CD4-positive, alpha-beta memory T cell (primary cell): ENCODE data around the gene TMEM272. TPM values are rescaled to one million over a fixed set of nuclear protein-coding genes. Genes with fewer than 3 reads are reported as not detected.

Experiments used
- CTCF ChIA-PET: fragments of 350-600 bp; sonication (Branson Sonifier 250); formaldehyde crosslinking; loops from one replicate; lab custom pipeline; 2021; ENCODE audit warnings: inconsistent platforms; ENCODE audit not compliant: partially characterized antibody; lab: Charles Lee
- POLR2A ChIA-PET: fragments of 350-600 bp; sonication (Branson Sonifier 250); formaldehyde crosslinking; loops from one replicate; lab custom pipeline; 2021; ENCODE audit not compliant: partially characterized antibody; lab: Charles Lee
- DNase-seq, 5 donors: peaks; one replicate each; pipeline versions ENCODE4 v3.0.0 to v3.0.0-alpha.2; 2020 to 2022; ENCODE audit warnings: mixed read lengths in 1 of 5
- H3K27ac ChIP-seq: one replicate; pipeline ENCODE4 v1.7.0; 2013; ENCODE audit warnings: low read depth, low read length
- H3K27me3 ChIP-seq: 2 replicates; pipeline ENCODE4 v1.7.0; 2013; ENCODE audit warnings: mild to moderate bottlenecking, low read length, moderate library complexity; ENCODE audit not compliant: insufficient read depth
- H3K36me3 ChIP-seq: 2 replicates; pipeline ENCODE4 v1.7.0; 2013; ENCODE audit warnings: mild to moderate bottlenecking, low read length, moderate library complexity; ENCODE audit not compliant: insufficient read depth
- H3K4me1 ChIP-seq: 2 replicates; pipeline ENCODE4 v1.7.0; 2013; ENCODE audit warnings: mild to moderate bottlenecking, low read length, moderate library complexity; ENCODE audit not compliant: insufficient read depth
- H3K4me3 ChIP-seq, 2 donors: one replicate each; pipeline ENCODE4 v1.7.0; 2013; ENCODE audit warnings: low read length in 2 of 2, mild to moderate bottlenecking in 1 of 2
- H3K9me3 ChIP-seq, 2 donors: one replicate each; pipeline ENCODE4 v1.7.0; 2013; ENCODE audit warnings: low read length in 2 of 2, control low read depth in 1 of 2; ENCODE audit not compliant: control insufficient read depth in 1 of 2
- H3K27ac Mint-ChIP-seq, 7 donors: one replicate each; pipeline ENCODE4 v1.8.0; 2020 to 2021; ENCODE audit warnings: mixed read lengths in 7 of 7, mild to moderate bottlenecking in 6 of 7, inconsistent platforms in 3 of 7, moderate library complexity in 3 of 7
- H3K27me3 Mint-ChIP-seq, 2 donors: one replicate each; pipeline ENCODE4 v1.8.0; 2020 to 2021; ENCODE audit warnings: mixed read lengths in 2 of 2
- H3K36me3 Mint-ChIP-seq, 2 donors: one replicate each; pipeline ENCODE4 v1.8.0; 2020 to 2021; ENCODE audit warnings: mixed read lengths in 2 of 2, inconsistent platforms in 1 of 2, mild to moderate bottlenecking in 1 of 2
- H3K4me1 Mint-ChIP-seq, 4 donors: one replicate each; pipeline ENCODE4 v1.8.0; 2020 to 2021; ENCODE audit warnings: mixed read lengths in 4 of 4, mild to moderate bottlenecking in 1 of 4
- H3K4me3 Mint-ChIP-seq, 8 donors: one replicate each; pipeline ENCODE4 v1.8.0; 2020 to 2021; ENCODE audit warnings: mixed read lengths in 8 of 8, mild to moderate bottlenecking in 7 of 8, moderate library complexity in 6 of 8, inconsistent platforms in 3 of 8
- H3K9me3 Mint-ChIP-seq, 8 donors: one replicate each; pipeline ENCODE4 v1.8.0; 2020 to 2021; ENCODE audit warnings: mixed read lengths in 8 of 8, mild to moderate bottlenecking in 5 of 8, inconsistent platforms in 3 of 8, moderate library complexity in 1 of 8
- intact Hi-C: fragments of 100-400 bp; cut with micrococcal nuclease; formaldehyde crosslinking; loops from one replicate; pipeline ENCODE4 v1.15.1; 2023
- polyA plus RNA-seq, 2 donors: library from polyadenylated mRNA; unstranded; fragments of 300-500 nt; fragmentation: Illumina TruSeq; gene quantifications; one replicate each; pipeline ENCODE4 v1.2.3, GENCODE V29; 2021
- total RNA-seq, 2 experiments: library from RNA; stranded (reverse); gene quantifications; one replicate each; pipeline ENCODE4 v1.2.3, GENCODE V29; 2021

The TMEM272 gene
- total and polyA plus RNA-seq, 4 experiments from 2014 or later: 0.41 to 9.0 (median 7.9) TPM; not detected in 1

GRCh38 chr13:51797664-51798488 is 47.1 kb downstream of the TMEM272 start:
- H3K27ac ChIP-seq: peak overlapping the region; percentile 11
- H3K4me1 Mint-ChIP-seq: peaks cover 20 to 39% (median 23%) of the 10 kb centered on the region in 4 donors
- POLR2A ChIA-PET: interaction anchor here (0.8 to 14.5 kb wide), 10 partner anchors 18 to 573 kb away, joined by 3 to 288 read pairs (median 4); partner anchors contain the start of gene INTS6
- CTCF ChIA-PET: interaction anchor here (0.6 to 8.2 kb wide), 49 partner anchors 9 to 673 kb away, joined by 3 to 67 read pairs (median 5); partner anchors contain the start of gene INTS6
- DNase-seq: peak; percentile 66 to 81 (median 71)
- H3K4me3 ChIP-seq: no peak overlapping the region
- H3K27me3 ChIP-seq: no peaks in the 10 kb centered on the region
- peaks cover 7% of the 10 kb centered on the region for H3K36me3 ChIP-seq
- peaks cover 17% of the 10 kb centered on the region for H3K4me1 ChIP-seq
- H3K9me3 ChIP-seq: no peaks in the 10 kb centered on the region
- peak overlapping the region; percentile 27 to 92 (median 77) for H3K27ac Mint-ChIP-seq
- H3K36me3 Mint-ChIP-seq: peaks cover 22 to 34% of the 10 kb centered on the region in 2 donors
- H3K4me3 Mint-ChIP-seq: no peak overlapping the region
- H3K9me3 Mint-ChIP-seq: peaks cover 0 to 4% (median 0%) of the 10 kb centered on the region in 8 donors
- H3K27me3 Mint-ChIP-seq: no peaks in the 10 kb centered on the region
- intact Hi-C loops: loop anchor here (1.0 to 5.0 kb wide), 4 partner anchors 363 to 576 kb away; partner anchors contain the start of gene FAM124A

GRCh38 chr13:51796546-51796945 is 48.4 kb downstream of the TMEM272 start:
- no peaks in the 10 kb centered on the region for H3K27me3 Mint-ChIP-seq
- Histone ChIP-seq H3K4me3 (no peak overlapping the region), H3K9me3 (no peaks in the 10 kb centered on the region), H3K4me1 (peaks cover 3% of the 10 kb centered on the region), H3K27me3 (no peaks in the 10 kb centered on the region), H3K27ac (no peak overlapping the region), H3K36me3 (peaks cover 7% of the 10 kb centered on the region)
- ChIA-PET CTCF (interaction anchor here (1.0 to 8.2 kb wide), 19 partner anchors 10 to 672 kb away, joined by 3 to 67 read pairs (median 9); partner anchors contain the start of gene INTS6), POLR2A (interaction anchor here (0.6 to 13.8 kb wide), 3 partner anchors 11 to 362 kb away, joined by 3 to 220 read pairs (median 3); partner anchors contain the start of gene INTS6)
- no peak overlapping the region for H3K4me3 Mint-ChIP-seq
- peaks cover 32 to 37% of the 10 kb centered on the region in 2 donors for H3K36me3 Mint-ChIP-seq
- no peak for DNase-seq
- H3K27ac Mint-ChIP-seq: peak overlapping the region in 1 of 7 donors; percentile 57
- intact Hi-C loops: loop anchor here (5.0 kb wide), 2 partner anchors 429 to 574 kb away; partner anchors contain the start of gene FAM124A
- H3K9me3 Mint-ChIP-seq: no peaks in the 10 kb centered on the region
- H3K4me1 Mint-ChIP-seq: peaks cover 10 to 26% (median 13%) of the 10 kb centered on the region in 4 donors

GRCh38 chr13:51795419-51795818 is 49.6 kb downstream of the TMEM272 start:
- no peak for DNase-seq
- Mint-ChIP-seq H3K9me3 (no peaks in the 10 kb centered on the region), H3K36me3 (peaks cover 38 to 41% of the 10 kb centered on the region in 2 donors), H3K27ac (peak overlapping the region in 3 of 7 donors; percentile 37 to 79 (median 52)), H3K4me3 (no peak overlapping the region), H3K27me3 (no peaks in the 10 kb centered on the region), H3K4me1 (peaks cover 7 to 21% (median 13%) of the 10 kb centered on the region in 4 donors)
- no peaks in the 10 kb centered on the region for H3K9me3 ChIP-seq
- no peaks in the 10 kb centered on the region for H3K27me3 ChIP-seq
- intact Hi-C loops: loop anchor here (5.0 kb wide), 2 partner anchors 428 to 573 kb away; partner anchors contain the start of gene FAM124A
- peaks cover 7% of the 10 kb centered on the region for H3K36me3 ChIP-seq
- H3K4me3 ChIP-seq: no peak overlapping the region
- no peak overlapping the region for H3K27ac ChIP-seq
- H3K4me1 ChIP-seq: no peaks in the 10 kb centered on the region
- ChIA-PET POLR2A (interaction anchor here (13.8 kb wide), 1 partner anchor 343 kb away, joined by 220 read pairs; the partner anchor contains the start of gene INTS6), CTCF (interaction anchor here (1.0 to 5.7 kb wide), 9 partner anchors 20 to 670 kb away, joined by 3 to 61 read pairs (median 4); no protein-coding TSS in a partner anchor)

- H3K9me3 ChIP-seq: no peaks in the 10 kb centered on the region
- no peaks in the 10 kb centered on the region for H3K27me3 ChIP-seq
- Mint-ChIP-seq H3K27ac (peak overlapping the region in 2 of 7 donors; percentile 29 to 63), H3K9me3 (peaks cover 0 to 2% (median 0%) of the 10 kb centered on the region in 8 donors), H3K36me3 (peaks cover 40 to 41% of the 10 kb centered on the region in 2 donors), H3K27me3 (no peaks in the 10 kb centered on the region), H3K4me1 (peaks cover 7 to 21% (median 13%) of the 10 kb centered on the region in 4 donors), H3K4me3 (no peak overlapping the region)
- H3K4me3 ChIP-seq: no peak overlapping the region
- intact Hi-C loops: loop anchor here (5.0 kb wide), 2 partner anchors 428 to 573 kb away; partner anchors contain the start of gene FAM124A
- DNase-seq: no peak
- H3K4me1 ChIP-seq: no peaks in the 10 kb centered on the region
- ChIA-PET POLR2A (interaction anchor here (13.8 kb wide), 1 partner anchor 343 kb away, joined by 220 read pairs; the partner anchor contains the start of gene INTS6), CTCF (interaction anchor here (1.0 to 5.7 kb wide), 7 partner anchors 20 to 670 kb away, joined by 3 to 61 read pairs (median 4); no protein-coding TSS in a partner anchor)
- peaks cover 7% of the 10 kb centered on the region for H3K36me3 ChIP-seq
- no peak overlapping the region for H3K27ac ChIP-seq
These were observed 50.0 kb downstream of the TMEM272 start for GRCh38 chr13:51794964-51795363.

GRCh38 chr13:51793570-51794271 is 51.3 kb downstream of the TMEM272 start:
- peaks cover 47 to 52% of the 10 kb centered on the region in 2 donors for H3K36me3 Mint-ChIP-seq
- no peaks in the 10 kb centered on the region for H3K27me3 ChIP-seq
- POLR2A ChIA-PET: interaction anchor here (1.2 kb wide), 1 partner anchor 341 kb away, joined by 3 read pairs; no protein-coding TSS in a partner anchor
- H3K27ac ChIP-seq: no peak overlapping the region
- peaks cover 7 to 21% (median 12%) of the 10 kb centered on the region in 4 donors for H3K4me1 Mint-ChIP-seq
- no peak for DNase-seq
- H3K27me3 Mint-ChIP-seq: no peaks in the 10 kb centered on the region
- H3K36me3 ChIP-seq: peaks cover 7% of the 10 kb centered on the region
- intact Hi-C loops: no loop called here
- no peaks in the 10 kb centered on the region for H3K4me1 ChIP-seq
- H3K27ac Mint-ChIP-seq: peak overlapping the region in 3 of 7 donors; percentile 18 to 70 (median 27)
- H3K4me3 ChIP-seq: no peak overlapping the region
- no peaks in the 10 kb centered on the region for H3K9me3 ChIP-seq
- peaks cover 0 to 2% (median 0%) of the 10 kb centered on the region in 8 donors for H3K9me3 Mint-ChIP-seq
- no peak overlapping the region for H3K4me3 Mint-ChIP-seq
- CTCF ChIA-PET: interaction anchor here (1.2 to 5.7 kb wide), 4 partner anchors 349 to 669 kb away, joined by 3 to 59 read pairs (median 4); no protein-coding TSS in a partner anchor

GRCh38 chr13:51786425-51787265 is 58.3 kb downstream of the TMEM272 start:
- Mint-ChIP-seq H3K27ac (peak overlapping the region in 2 of 7 donors; percentile 60 to 69), H3K4me1 (peaks cover 0 to 3% (median 3%) of the 10 kb centered on the region in 4 donors), H3K4me3 (no peak overlapping the region), H3K36me3 (peaks cover 31 to 42% of the 10 kb centered on the region in 2 donors), H3K27me3 (no peaks in the 10 kb centered on the region), H3K9me3 (peaks cover 0 to 2% (median 0%) of the 10 kb centered on the region in 8 donors)
- no peak overlapping the region for H3K4me3 ChIP-seq
- H3K36me3 ChIP-seq: no peaks in the 10 kb centered on the region
- intact Hi-C loops: no loop called here
- no peak for DNase-seq
- no peaks in the 10 kb centered on the region for H3K4me1 ChIP-seq
- POLR2A ChIA-PET: interaction anchor here (0.6 to 1.0 kb wide), 2 partner anchors 334 to 430 kb away, joined by 3 to 4 read pairs; partner anchors contain the start of gene INTS6
- no peak overlapping the region for H3K27ac ChIP-seq
- CTCF ChIA-PET: interaction anchor here (0.8 to 5.6 kb wide), 4 partner anchors 10 to 46 kb away, joined by 3 to 21 read pairs (median 4); no protein-coding TSS in a partner anchor
- no peaks in the 10 kb centered on the region for H3K9me3 ChIP-seq
- H3K27me3 ChIP-seq: no peaks in the 10 kb centered on the region
